GM12878 (cell line): ENCODE measurements around the gene MYL12B. TPM values are rescaled to one million over a fixed set of nuclear protein-coding genes. Genes with fewer than 3 reads are reported as not detected.

Experiments
- polyA plus RNA-seq, 11 experiments: library from polyadenylated mRNA; depleted of rRNA in 4 of 11; unstranded in 6 of 11; stranded (reverse) in 5 of 11; fragments of >200 nt; fragmentation: Nextera tagmentation in 4 of 11; fragmentation: Illumina TruSeq in 1 of 11; extraction: Ambion mirVana in 4 of 11; extraction: Trizol in 1 of 11; gene quantifications; 1 replicate in 1 of 11; 2 replicates in 10 of 11; pipeline versions ENCODE4 v1.2.1 to v1.2.3, GENCODE V29; 2011 to 2016; ENCODE audit warnings: inconsistent platforms in 2 of 11, missing spikeins in 2 of 11, low read depth in 1 of 11
- total RNA-seq, 4 experiments: library from RNA; depleted of rRNA in 3 of 4; stranded (reverse); fragments of >200 nt in 3 of 4; fragmentation: Illumina TruSeq in 1 of 4; extraction: Trizol in 1 of 4; gene quantifications; 2 replicates each; pipeline versions ENCODE4 v1.2.1 to v1.2.3, GENCODE V29; 2013 to 2021
- TF ChIP-seq, protein P1 (sequence below): IDR thresholded peaks from 2 replicates; pipeline ENCODE4 v1.6.1; 2011; ENCODE audit warnings: low read depth, mild to moderate bottlenecking, low read length, moderate library complexity, borderline replicate concordance; ENCODE audit errors: extremely low read depth
- TF ChIP-seq, protein P2 (sequence below): fragments of 450-650 bp; IDR thresholded peaks from 2 replicates; pipeline ENCODE4 v1.6.1; 2018; ENCODE audit warnings: mild to moderate bottlenecking, low read depth, moderate library complexity; ENCODE audit not compliant: partially characterized antibody
- TF ChIP-seq, protein P3 (sequence below): IDR thresholded peaks from 2 replicates; pipeline ENCODE4 v1.6.1; 2012; ENCODE audit warnings: mild to moderate bottlenecking, low read depth, low read length

The MYL12B gene
- total and polyA plus RNA-seq, 10 of the 15 experiments (the other 5 are each of a cell fraction or from before 2014, with no cell fraction given) = 179 to 739 (median 400) TPM

DNA sequence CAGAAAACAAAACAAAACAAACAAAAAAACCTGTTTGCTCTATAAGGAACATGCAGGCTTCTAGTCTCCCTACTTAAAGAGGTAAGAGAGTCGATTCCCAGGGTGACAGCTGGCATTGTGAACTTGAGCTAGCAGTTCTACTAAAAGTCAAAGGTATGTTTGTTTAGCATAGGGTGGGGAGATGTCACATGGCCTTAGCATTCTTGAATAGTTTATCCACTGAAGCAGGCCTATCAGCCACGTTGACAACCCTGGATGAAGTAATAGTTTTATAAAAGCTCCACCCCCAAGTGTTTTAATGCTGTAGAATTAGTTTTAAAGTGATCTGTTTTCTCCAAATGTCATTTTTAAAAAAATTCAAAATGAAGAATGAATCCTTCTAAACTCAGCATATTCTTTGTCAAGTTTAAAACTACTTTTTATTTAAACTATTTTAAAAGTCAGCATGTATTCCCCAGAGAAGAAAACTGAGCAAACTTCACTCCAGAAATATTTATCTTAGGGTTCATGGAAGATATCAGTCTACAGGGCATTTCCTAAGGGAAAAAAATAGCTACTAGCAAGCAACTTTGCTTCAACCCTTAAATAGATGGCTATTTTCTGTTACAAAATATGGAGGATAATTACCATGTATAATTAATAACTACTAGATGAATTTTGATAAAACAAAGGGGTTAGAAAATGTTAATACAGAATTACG lies 43.8 kb upstream of the MYL12B start (continued):
- TF ChIP-seq, protein P1, sequence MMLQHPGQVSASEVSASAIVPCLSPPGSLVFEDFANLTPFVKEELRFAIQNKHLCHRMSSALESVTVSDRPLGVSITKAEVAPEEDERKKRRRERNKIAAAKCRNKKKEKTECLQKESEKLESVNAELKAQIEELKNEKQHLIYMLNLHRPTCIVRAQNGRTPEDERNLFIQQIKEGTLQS = no peak
- TF ChIP-seq, protein P2, sequence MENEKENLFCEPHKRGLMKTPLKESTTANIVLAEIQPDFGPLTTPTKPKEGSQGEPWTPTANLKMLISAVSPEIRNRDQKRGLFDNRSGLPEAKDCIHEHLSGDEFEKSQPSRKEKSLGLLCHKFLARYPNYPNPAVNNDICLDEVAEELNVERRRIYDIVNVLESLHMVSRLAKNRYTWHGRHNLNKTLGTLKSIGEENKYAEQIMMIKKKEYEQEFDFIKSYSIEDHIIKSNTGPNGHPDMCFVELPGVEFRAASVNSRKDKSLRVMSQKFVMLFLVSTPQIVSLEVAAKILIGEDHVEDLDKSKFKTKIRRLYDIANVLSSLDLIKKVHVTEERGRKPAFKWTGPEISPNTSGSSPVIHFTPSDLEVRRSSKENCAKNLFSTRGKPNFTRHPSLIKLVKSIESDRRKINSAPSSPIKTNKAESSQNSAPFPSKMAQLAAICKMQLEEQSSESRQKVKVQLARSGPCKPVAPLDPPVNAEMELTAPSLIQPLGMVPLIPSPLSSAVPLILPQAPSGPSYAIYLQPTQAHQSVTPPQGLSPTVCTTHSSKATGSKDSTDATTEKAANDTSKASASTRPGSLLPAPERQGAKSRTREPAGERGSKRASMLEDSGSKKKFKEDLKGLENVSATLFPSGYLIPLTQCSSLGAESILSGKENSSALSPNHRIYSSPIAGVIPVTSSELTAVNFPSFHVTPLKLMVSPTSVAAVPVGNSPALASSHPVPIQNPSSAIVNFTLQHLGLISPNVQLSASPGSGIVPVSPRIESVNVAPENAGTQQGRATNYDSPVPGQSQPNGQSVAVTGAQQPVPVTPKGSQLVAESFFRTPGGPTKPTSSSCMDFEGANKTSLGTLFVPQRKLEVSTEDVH = no peak
- TF ChIP-seq, protein P3, sequence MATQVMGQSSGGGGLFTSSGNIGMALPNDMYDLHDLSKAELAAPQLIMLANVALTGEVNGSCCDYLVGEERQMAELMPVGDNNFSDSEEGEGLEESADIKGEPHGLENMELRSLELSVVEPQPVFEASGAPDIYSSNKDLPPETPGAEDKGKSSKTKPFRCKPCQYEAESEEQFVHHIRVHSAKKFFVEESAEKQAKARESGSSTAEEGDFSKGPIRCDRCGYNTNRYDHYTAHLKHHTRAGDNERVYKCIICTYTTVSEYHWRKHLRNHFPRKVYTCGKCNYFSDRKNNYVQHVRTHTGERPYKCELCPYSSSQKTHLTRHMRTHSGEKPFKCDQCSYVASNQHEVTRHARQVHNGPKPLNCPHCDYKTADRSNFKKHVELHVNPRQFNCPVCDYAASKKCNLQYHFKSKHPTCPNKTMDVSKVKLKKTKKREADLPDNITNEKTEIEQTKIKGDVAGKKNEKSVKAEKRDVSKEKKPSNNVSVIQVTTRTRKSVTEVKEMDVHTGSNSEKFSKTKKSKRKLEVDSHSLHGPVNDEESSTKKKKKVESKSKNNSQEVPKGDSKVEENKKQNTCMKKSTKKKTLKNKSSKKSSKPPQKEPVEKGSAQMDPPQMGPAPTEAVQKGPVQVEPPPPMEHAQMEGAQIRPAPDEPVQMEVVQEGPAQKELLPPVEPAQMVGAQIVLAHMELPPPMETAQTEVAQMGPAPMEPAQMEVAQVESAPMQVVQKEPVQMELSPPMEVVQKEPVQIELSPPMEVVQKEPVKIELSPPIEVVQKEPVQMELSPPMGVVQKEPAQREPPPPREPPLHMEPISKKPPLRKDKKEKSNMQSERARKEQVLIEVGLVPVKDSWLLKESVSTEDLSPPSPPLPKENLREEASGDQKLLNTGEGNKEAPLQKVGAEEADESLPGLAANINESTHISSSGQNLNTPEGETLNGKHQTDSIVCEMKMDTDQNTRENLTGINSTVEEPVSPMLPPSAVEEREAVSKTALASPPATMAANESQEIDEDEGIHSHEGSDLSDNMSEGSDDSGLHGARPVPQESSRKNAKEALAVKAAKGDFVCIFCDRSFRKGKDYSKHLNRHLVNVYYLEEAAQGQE = no peak
